Breast epithelium (tissue), 4 donors: ENCODE measurements around the gene DCAF8. TPM values are rescaled to one million over a fixed set of nuclear protein-coding genes. Genes with fewer than 3 reads are reported as not detected.
A peak's percentile ranks its signal among the peaks of the same experiment; 100 is the strongest.

Experiments used
- DNase-seq, 2 donors: peaks; one replicate each; pipeline ENCODE4 v3.0.0-alpha.2; 2019; ENCODE audit warnings: low spot score in 2 of 2
- H3K27ac ChIP-seq, 2 donors: fragments of 200-600 bp; sonication (generic) in 1 of 2; one replicate each; pipeline ENCODE4 v1.5.1; 2016 to 2019; ENCODE audit warnings: mild to moderate bottlenecking in 1 of 2
- H3K27me3 ChIP-seq, 2 donors: fragments of 200-600 bp; sonication (generic) in 1 of 2; one replicate each; pipeline versions ENCODE4 v1.5.1 to v1.6.0; 2017 to 2019; ENCODE audit warnings: control low read depth in 1 of 2, mild to moderate bottlenecking in 1 of 2
- H3K36me3 ChIP-seq: fragments of 200-600 bp; one replicate; pipeline ENCODE4 v1.5.1; 2019
- H3K4me1 ChIP-seq, 2 donors: fragments of 200-600 bp; sonication (generic); one replicate each; pipeline ENCODE4 v1.5.1; 2016 to 2019; ENCODE audit warnings: control low read depth in 1 of 2
- H3K4me3 ChIP-seq, 3 donors: fragments of 200-600 bp; sonication (generic); 1 replicate in 2 of 3; 2 replicates in 1 of 3; pipeline ENCODE4 v1.5.1; 2016 to 2019; ENCODE audit warnings: mild to moderate bottlenecking in 3 of 3, moderate library complexity in 2 of 3
- H3K9me3 ChIP-seq, 2 donors: fragments of 200-600 bp; sonication (generic) in 1 of 2; one replicate each; pipeline ENCODE4 v1.5.1; 2016 to 2019; ENCODE audit warnings: control low read depth in 1 of 2
- CTCF ChIP-seq, 3 donors: fragments of 450-650 bp; IDR thresholded peaks; one replicate each; pipeline ENCODE4 v1.5.1; 2016 to 2017; ENCODE audit warnings: antibody characterized with exemption in 3 of 3, mild to moderate bottlenecking in 3 of 3, moderate library complexity in 3 of 3
- POLR2A ChIP-seq: fragments of 450-650 bp; IDR thresholded peaks from one replicate; pipeline ENCODE4 v1.6.1; 2016; ENCODE audit warnings: antibody characterized with exemption, mild to moderate bottlenecking, moderate library complexity
- POLR2AphosphoS5 ChIP-seq, 3 donors: sonication (generic); formaldehyde crosslinking; IDR thresholded peaks; one replicate each; pipeline ENCODE4 v1.6.1; 2017; ENCODE audit warnings: antibody characterized with exemption in 3 of 3
- intact Hi-C: fragments of 100-400 bp; cut with DNase I; formaldehyde crosslinking; loops from one replicate; pipeline ENCODE4 v1.15.1; 2023; ENCODE audit warnings: low total_unique reads
- total RNA-seq, 3 donors: library from RNA; depleted of rRNA; stranded (reverse); fragments of >200 nt; gene quantifications; one replicate each; pipeline ENCODE4 v1.1.0, GENCODE V29; 2016

The DCAF8 gene
- total RNA-seq, 3 donors from 2014 or later = 161 to 195 (median 161) TPM

DNA sequence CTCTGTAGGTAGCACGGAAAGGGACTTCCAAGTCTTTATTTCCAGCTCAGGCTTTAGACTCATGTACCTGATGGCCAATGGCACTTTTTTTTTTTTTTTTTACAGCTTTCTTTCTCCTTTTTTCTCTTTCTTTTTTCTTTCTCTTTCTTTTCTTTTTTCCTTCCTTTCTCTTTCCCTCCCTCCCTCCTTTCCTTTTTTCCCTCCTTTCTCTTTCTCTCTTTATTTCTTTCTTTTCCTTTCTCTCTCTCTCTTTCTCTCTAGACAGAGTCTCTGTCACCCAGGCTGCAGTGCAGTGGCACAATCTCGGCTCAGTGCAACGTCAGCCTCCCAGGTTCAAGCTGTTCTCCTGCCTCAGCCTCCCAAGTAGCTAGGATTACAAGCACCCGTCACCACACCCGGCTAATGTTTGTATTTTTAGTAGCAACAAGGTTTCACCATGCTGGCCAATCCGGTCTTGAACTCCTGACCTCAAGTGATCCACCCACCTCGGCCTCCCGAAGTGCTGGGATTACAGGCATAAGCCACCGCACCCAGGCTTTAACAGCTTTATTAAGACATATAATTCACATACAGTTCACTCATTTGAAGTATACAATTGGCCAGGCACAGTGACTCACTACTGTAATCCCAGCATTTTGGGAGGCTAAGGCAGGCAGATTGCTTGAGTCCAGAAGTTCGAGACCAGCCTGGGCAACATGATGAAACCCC lies 5.1 kb upstream of the DCAF8 start:
- Histone ChIP-seq H3K27me3 (no peaks in the 10 kb centered on the region), H3K36me3 (no peaks in the 10 kb centered on the region), H3K27ac (no peak overlapping the region), H3K9me3 (no peaks in the 10 kb centered on the region), H3K4me3 (no peak overlapping the region), H3K4me1 (no peaks in the 10 kb centered on the region)
- TF ChIP-seq CTCF (IDR thresholded peaks at IDR 0.05) (no peak), POLR2A (no peak), POLR2AphosphoS5 (IDR thresholded peaks at IDR 0.05) (no peak)
- DNase-seq = no peak
- intact Hi-C loops = no loop called here

DNA sequence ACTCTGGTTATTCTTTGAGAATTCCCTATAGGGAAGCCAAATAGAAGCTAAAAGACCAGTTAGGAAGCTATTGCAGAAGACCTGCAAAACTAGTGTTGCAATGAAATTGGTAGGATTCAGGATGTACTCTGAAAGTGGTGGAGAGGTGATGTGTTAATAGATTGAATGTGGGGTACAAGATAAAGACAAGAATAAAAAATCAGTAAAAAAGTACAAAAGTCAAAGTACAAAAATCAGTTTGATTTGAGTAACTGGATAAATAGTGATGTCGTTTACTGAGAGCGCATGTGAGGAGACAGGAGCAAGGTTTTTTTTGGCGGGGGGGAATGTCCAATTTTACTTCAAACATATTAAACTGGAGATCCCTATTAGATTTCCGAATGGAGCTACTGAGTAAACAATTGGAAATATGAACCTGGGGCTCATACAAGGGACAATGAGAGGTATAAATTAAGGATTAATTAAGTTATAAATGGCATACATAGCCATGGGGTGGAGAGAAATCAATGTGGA lies 2.5 kb upstream of the DCAF8 start:
- no peaks in the 10 kb centered on the region for H3K9me3 ChIP-seq
- no peak overlapping the region for H3K4me3 ChIP-seq
- H3K27ac ChIP-seq = no peak overlapping the region
- intact Hi-C loops = no loop called here
- no peaks in the 10 kb centered on the region for H3K27me3 ChIP-seq
- H3K4me1 ChIP-seq = peaks cover 0 to 9% of the 10 kb centered on the region in 2 donors
- DNase-seq = no peak
- no peaks in the 10 kb centered on the region for H3K36me3 ChIP-seq
- TF ChIP-seq POLR2A (no peak), CTCF (IDR thresholded peaks at IDR 0.05) (no peak), POLR2AphosphoS5 (IDR thresholded peaks at IDR 0.05) (no peak)

- no peaks in the 10 kb centered on the region for H3K36me3 ChIP-seq
- peaks cover 0 to 15% of the 10 kb centered on the region in 2 donors for H3K4me1 ChIP-seq
- no peaks in the 10 kb centered on the region for H3K27me3 ChIP-seq
- no peaks in the 10 kb centered on the region for H3K9me3 ChIP-seq
- peak overlapping the region; percentile 98 to 99 for H3K27ac ChIP-seq
- H3K4me3 ChIP-seq = peak overlapping the region; percentile 89 to 99 (median 94)
- peak in 1 of 2 donors; percentile 36 for DNase-seq
- intact Hi-C loops = no loop called here
- TF ChIP-seq CTCF (IDR thresholded peaks at IDR 0.05) = no peak
- no peak for TF ChIP-seq POLR2AphosphoS5 (IDR thresholded peaks at IDR 0.05)
- no peak for TF ChIP-seq POLR2A
Measured at GRCh38 chr1:160261556-160261892, 825 bp downstream of the DCAF8 start.

DNA sequence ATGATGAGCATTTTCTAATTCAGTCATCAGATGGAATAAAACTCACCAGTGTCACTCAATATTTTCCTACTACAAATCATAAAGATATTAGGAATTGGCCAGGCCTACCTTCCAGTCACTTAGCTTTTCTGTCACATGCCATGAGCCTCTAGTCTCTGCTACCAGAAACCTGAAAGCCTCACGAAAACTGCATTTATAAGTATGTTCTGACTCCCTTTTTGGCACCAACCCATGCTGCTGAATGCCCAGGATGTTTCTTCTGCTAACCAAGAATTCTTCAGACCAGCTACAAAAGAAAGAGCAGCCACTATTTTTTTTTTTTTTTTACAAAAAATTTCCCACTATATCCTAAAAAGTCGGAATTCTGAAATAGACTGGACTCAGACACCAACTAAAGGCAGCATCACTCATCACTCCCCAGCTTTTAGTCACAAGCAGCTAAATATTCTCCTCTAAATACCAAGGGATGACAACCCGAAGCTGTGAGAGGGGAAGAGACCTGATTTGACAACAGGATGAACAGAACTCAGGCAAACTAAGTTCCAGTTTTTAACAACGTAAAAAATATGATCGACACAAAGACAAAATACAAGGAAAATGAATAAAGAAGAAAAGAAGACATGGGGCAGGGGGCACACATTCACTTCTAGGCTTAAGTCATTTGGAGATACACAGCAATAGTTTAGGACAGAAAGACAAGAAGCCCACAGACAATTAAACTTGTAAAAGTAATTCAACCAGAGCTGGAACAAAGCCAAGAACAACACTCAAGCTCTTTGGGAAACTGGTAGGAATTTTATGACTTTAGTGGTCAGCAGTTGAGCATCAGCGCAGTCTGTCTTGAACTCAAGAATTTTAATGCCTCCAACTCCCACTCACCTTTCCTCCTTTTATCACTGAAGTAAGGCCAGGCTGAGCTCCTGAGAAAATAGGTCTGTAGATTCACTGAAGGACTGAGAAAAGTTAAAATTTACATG lies 1.7 kb downstream of the DCAF8 start:
- TF ChIP-seq POLR2AphosphoS5 (IDR thresholded peaks at IDR 0.05) = no peak
- no peak for DNase-seq
- intact Hi-C loops = no loop called here
- Histone ChIP-seq H3K4me3 (peak overlapping the region; percentile 89 to 99 (median 94)), H3K27ac (peak overlapping the region; percentile 98 to 99), H3K4me1 (peaks cover 0 to 18% of the 10 kb centered on the region in 2 donors), H3K36me3 (no peaks in the 10 kb centered on the region), H3K9me3 (no peaks in the 10 kb centered on the region), H3K27me3 (no peaks in the 10 kb centered on the region)

GRCh38 chr1:160258177-160258798 lies 4.1 kb downstream of the DCAF8 start:
- H3K36me3 ChIP-seq = no peaks in the 10 kb centered on the region
- no peak for DNase-seq
- H3K4me3 ChIP-seq = no peak overlapping the region
- no peak overlapping the region for H3K27ac ChIP-seq
- H3K4me1 ChIP-seq = peaks cover 0 to 18% of the 10 kb centered on the region in 2 donors
- no peaks in the 10 kb centered on the region for H3K9me3 ChIP-seq
- TF ChIP-seq POLR2A (no peak), POLR2AphosphoS5 (IDR thresholded peaks at IDR 0.05) (no peak), CTCF (IDR thresholded peaks at IDR 0.05) (no peak)
- no peaks in the 10 kb centered on the region for H3K27me3 ChIP-seq
- intact Hi-C loops = no loop called here
